Measurements from ENCODE around the gene ABCA2.
A peak's percentile ranks its signal among the peaks of the same experiment; 100 is the strongest.
"Not testable (repeated sequence)": the region's sequence is repeated elsewhere in the genome, so short reads cannot be mapped to it uniquely, and the experiment has no call there.

Gene ABCA2

GRCh38 chr9:137011907-137012675 lies 15.9 kb downstream of the ABCA2 start:
- no peak for DNase-seq

DNA sequence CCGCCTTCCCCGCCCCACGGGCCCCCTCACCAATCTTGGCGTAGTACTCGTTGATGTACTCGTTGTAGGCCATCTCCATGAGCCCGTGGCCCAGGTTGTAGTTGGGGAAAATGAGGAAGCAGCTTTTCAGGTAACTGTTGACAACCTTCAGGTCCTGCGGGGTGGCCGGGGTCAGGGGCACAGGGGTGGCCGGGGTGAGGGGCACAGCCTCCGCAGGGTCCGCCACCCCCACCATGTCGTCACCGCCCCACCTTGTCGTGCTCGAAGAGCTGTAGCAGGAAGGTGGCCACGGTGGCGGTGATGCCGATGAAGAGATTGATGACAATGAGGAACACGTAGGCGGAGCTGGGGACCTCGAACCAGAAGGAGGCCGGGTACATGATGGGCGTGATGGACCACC lies 16.9 kb downstream of the ABCA2 start:
- no peak for DNase-seq

- DNase-seq = no peak
Observed at GRCh38 chr9:137009938-137010732, 17.9 kb downstream of the ABCA2 start.

DNA sequence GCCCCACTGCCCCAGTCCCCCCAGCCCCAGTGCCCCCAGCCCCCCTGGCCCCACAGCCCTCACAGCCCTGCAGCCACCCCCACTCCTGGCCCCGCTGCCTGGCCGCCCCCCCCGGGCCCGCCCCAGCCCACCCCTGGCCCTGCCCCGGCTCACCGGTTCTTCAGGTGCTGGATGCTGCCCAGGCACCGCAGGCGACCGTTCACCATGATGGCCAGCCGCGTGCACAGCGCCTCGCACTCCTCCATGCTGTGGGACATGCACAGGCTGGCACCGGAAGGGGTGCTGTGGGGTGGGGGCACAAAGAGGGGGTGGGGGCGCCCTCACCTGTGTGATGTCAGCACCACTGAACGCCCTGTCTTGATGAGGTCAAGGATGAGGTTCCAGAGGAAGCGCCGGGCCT lies 18.8 kb downstream of the ABCA2 start:
- no peak for DNase-seq

DNA sequence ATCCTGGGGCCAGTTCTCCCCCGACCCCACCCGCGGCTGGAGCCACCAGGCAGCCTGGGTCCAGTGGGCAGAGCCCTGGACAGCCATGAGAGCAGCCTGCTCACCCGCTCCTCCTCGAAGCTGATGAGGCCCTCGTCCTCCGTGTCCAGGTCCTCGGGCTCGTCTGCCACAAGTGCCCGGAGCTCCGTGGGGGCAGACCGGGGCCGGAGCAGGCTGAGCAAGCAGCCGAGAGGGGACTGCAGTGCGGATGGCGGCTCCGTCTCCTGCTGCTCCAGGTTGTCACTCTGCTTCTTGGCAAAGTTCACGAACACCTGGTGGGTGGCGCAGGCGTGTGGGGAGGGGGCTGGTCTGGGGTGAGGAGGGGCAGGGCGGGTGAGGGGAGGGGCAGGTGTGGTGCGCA lies 19.7 kb downstream of the ABCA2 start:
- DNase-seq = no peak

- no peak for DNase-seq
Observed at GRCh38 chr9:137007816-137008270, 20.2 kb downstream of the ABCA2 start.

- DNase-seq = no peak
Observed at GRCh38 chr9:137007108-137007815, 20.8 kb downstream of the ABCA2 start.

- no peak for DNase-seq
Observed at GRCh38 chr9:137006116-137007003, 21.7 kb downstream of the ABCA2 start.

DNA sequence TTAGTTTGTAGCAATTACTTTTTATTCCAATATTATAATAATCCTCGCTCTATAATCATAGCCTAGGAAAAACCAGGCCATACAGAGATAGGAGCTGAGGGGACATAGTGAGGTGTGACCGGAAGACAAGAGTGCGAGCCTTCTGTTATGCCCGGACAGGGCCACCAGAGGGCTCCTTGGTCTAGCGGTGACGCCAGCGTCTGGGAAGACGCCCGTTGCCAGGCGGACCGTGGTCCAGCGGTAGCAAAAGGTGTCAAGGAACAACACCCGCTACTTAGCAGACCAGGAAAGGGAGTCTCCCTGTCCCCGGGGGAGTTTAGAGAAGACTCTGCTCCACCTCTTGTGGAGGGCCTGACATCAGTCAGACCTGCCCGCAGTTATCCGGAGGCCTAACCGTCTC lies 23.8 kb downstream of the ABCA2 start:
- DNase-seq = not testable (repeated sequence)

DNA sequence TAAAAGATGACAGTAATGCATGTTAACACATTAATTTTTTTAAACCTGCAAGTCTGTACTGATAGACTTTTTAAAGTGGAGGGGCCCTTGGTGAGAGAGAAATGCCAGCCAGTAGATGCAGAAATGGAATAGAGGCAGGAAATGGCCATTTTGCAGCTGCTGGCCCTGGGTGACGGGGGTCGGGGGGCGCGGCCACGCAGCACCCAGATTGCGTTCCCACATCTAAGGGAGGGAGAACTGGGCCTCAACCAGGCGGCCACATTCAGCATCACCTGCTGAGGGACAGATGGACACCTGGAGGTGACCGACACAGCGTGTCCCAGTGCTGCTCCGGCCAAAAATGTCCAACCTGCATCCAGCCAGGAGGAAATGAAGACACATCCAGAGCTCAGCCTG lies 25.4 kb downstream of the ABCA2 start:
- no peak for DNase-seq

- DNase-seq = no peak
Observed at GRCh38 chr9:137001857-137002645, 26.0 kb downstream of the ABCA2 start.

DNA sequence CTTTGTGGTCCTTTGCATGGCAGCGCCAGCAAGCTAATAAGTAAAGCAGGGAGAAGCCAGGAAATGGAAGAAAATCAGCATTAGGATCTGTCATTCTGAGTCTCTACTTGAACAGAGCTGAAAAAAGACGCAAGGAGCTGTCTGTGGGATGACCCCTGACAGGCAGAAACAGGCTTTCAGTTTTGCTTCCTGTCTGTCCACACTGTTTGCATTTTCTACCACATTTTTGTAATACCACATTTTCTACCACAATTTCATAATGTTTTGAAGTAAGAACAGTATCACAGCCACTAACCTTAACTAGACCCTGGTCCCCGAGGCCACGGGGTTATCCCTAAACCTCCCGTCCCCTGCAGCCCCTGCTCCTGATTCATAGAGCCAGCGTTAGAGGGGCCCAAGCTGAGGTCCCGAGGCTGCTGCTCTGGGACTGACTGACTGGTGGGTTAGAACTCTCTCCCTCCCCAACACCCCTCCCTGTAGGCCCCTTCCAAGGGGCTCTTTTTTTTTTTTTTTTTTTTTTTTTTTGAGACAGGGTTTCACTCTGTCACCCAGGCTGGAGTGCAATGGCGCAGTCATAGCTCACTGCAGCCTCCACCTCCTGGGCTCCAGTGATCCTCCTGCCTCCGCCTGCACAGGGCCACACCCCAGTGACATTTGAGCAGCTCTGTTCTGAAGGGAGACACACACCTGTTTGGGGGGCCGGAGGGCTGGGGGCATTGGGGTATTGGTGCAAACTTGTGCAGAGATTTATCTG lies 27.7 kb downstream of the ABCA2 start:
- no peak for DNase-seq

DNA sequence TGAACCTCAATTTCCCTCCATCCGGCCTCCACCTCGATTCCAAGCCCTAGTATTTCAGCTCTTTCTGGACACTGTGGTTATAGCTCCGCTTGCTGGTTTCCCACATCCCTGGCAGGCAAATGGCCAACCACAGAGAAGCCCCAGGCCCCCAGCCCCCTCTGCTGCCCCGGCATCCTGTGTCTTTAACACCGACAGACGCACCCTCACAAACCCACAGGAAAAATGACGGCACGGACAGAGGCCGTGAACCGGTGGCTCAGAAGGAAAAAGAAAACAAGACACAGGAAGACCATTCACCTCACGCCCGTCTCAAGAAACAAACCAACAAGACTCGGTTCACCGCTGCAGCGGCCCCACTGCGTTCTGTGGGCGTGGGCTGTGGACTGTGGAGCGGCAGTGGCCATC lies 30.2 kb downstream of the ABCA2 start:
- DNase-seq = no peak

GRCh38 chr9:136997371-136997770 lies 30.7 kb downstream of the ABCA2 start:
- DNase-seq = no peak

GRCh38 chr9:136996361-136997292 lies 31.4 kb downstream of the ABCA2 start, which contains the start of gene CLIC3:
Gene CLIC3, minus strand, starts transcription at chr9:136996568. Its CDS starts 25 bp downstream, at chr9:136996543.
- peak; percentile 35 for DNase-seq

GRCh38 chr9:136995772-136996311 lies 32.2 kb downstream of the ABCA2 start:
- peak; percentile 76 for DNase-seq

GRCh38 chr9:136995362-136995761 lies 32.7 kb downstream of the ABCA2 start:
- DNase-seq = no peak

- DNase-seq = no peak
Observed at GRCh38 chr9:136994888-136995230, 33.2 kb downstream of the ABCA2 start.

GRCh38 chr9:136994180-136994887 lies 33.7 kb downstream of the ABCA2 start:
- no peak for DNase-seq

All from DMS79 (cell line).